Kidney epithelial cell (primary cell): ENCODE measurements around the gene KCTD18. TPM values are rescaled to one million over a fixed set of nuclear protein-coding genes. Genes with fewer than 3 reads are reported as not detected.
A peak's percentile ranks its signal among the peaks of the same experiment; 100 is the strongest.

Source experiments
- DNase-seq: peaks from one replicate; pipeline ENCODE4 v3.0.0-alpha.2; 2010; ENCODE audit warnings: low read depth
- H3K27me3 ChIP-seq: 2 replicates; pipeline ENCODE4 v1.6.0; 2011; ENCODE audit warnings: low read length; ENCODE audit not compliant: control insufficient read depth, insufficient read depth
- H3K36me3 ChIP-seq: 2 replicates; pipeline ENCODE4 v1.5.1; 2011; ENCODE audit warnings: low read length; ENCODE audit not compliant: control insufficient read depth, insufficient read depth
- H3K4me3 ChIP-seq: 2 replicates; pipeline ENCODE4 v1.5.1; 2011; ENCODE audit warnings: low read depth, mild to moderate bottlenecking, control low read depth, low read length
- CTCF ChIP-seq: IDR thresholded peaks from 2 replicates; pipeline ENCODE4 v1.5.1; 2011; ENCODE audit warnings: mild to moderate bottlenecking, moderate library complexity, low read length, control low read depth, inconsistent platforms; ENCODE audit not compliant: insufficient read depth, poor library complexity, severe bottlenecking
- total RNA-seq: library from RNA; depleted of rRNA; stranded (reverse); fragments of >200 nt; gene quantifications from 2 replicates; pipeline ENCODE4 v1.2.3, GENCODE V29; 2015

Gene KCTD18
- total RNA-seq, 1 donor from 2014 or later = 12.2 TPM

- Histone ChIP-seq H3K27me3 (no peaks in the 10 kb centered on the region), H3K4me3 (no peak overlapping the region), H3K36me3 (peaks cover 5% of the 10 kb centered on the region)
- TF ChIP-seq CTCF = no peak
- DNase-seq = no peak
Observed at GRCh38 chr2:200446612-200447011, 63.3 kb downstream of the KCTD18 start.

GRCh38 chr2:200445284-200445683 is 64.6 kb downstream of the KCTD18 start:
- peaks cover 4% of the 10 kb centered on the region for H3K36me3 ChIP-seq
- DNase-seq = no peak
- no peak overlapping the region for H3K4me3 ChIP-seq
- no peaks in the 10 kb centered on the region for H3K27me3 ChIP-seq
- TF ChIP-seq CTCF = no peak

GRCh38 chr2:200444530-200444929 is 65.3 kb downstream of the KCTD18 start:
- Histone ChIP-seq H3K4me3 (no peak overlapping the region), H3K27me3 (no peaks in the 10 kb centered on the region), H3K36me3 (peaks cover 4% of the 10 kb centered on the region)
- DNase-seq = no peak
- no peak for TF ChIP-seq CTCF

- no peak for DNase-seq
- peaks cover 4% of the 10 kb centered on the region for H3K36me3 ChIP-seq
- no peak overlapping the region for H3K4me3 ChIP-seq
- H3K27me3 ChIP-seq = no peaks in the 10 kb centered on the region
- no peak for TF ChIP-seq CTCF
Observed at GRCh38 chr2:200443916-200444315, 66.0 kb downstream of the KCTD18 start.

GRCh38 chr2:200443376-200443775 is 66.5 kb downstream of the KCTD18 start:
- H3K36me3 ChIP-seq = peaks cover 4% of the 10 kb centered on the region
- no peak for TF ChIP-seq CTCF

GRCh38 chr2:200442471-200442870 is 67.4 kb downstream of the KCTD18 start:
- H3K27me3 ChIP-seq = no peaks in the 10 kb centered on the region
- peaks cover 4% of the 10 kb centered on the region for H3K36me3 ChIP-seq
- TF ChIP-seq CTCF = no peak

More at GRCh38 chr2:200443376-200443775, 66.5 kb downstream of the KCTD18 start:
- DNase-seq = no peak
- Histone ChIP-seq H3K4me3 (no peak overlapping the region), H3K27me3 (no peaks in the 10 kb centered on the region)

More at GRCh38 chr2:200442471-200442870, 67.4 kb downstream of the KCTD18 start:
- no peak overlapping the region for H3K4me3 ChIP-seq
- DNase-seq = peak; percentile 21
